A204.1 (cell line): ENCODE data around the gene ELMO2.

ENCODE experiments used
- FAIRE-seq: peaks from 2 replicates; lab custom pipeline; 2012; peaks lifted over from hg19 to GRCh38; lab: Jason Lieb, UNC

The ELMO2 gene

DNA sequence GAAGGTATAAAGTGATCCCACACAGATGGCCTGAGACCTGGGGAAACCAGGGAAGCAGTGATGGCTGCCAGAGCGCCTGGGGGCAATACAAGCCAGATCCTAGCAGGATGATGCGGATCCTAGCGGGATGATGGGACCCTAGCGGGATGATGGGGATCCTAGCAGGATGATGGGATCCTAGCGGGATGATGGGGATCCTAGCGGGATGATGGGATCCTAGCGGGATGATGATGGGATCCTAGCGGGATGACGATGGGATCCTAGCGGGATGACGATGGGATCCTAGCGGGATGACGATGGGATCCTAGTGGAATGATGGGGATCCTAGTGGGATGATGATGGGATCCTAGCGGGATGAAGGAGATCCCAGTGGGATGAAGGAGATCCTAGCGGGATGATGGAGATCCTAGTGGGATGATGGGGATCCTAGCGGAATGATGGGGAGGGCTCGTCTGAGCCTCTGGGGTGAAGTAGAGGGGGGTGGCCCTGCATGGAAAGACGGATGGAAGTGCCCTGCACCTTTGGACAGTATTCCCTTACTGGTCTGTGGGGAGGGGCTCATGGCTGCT is 54.0 kb downstream of the ELMO2 start:
- no peak for FAIRE-seq

DNA sequence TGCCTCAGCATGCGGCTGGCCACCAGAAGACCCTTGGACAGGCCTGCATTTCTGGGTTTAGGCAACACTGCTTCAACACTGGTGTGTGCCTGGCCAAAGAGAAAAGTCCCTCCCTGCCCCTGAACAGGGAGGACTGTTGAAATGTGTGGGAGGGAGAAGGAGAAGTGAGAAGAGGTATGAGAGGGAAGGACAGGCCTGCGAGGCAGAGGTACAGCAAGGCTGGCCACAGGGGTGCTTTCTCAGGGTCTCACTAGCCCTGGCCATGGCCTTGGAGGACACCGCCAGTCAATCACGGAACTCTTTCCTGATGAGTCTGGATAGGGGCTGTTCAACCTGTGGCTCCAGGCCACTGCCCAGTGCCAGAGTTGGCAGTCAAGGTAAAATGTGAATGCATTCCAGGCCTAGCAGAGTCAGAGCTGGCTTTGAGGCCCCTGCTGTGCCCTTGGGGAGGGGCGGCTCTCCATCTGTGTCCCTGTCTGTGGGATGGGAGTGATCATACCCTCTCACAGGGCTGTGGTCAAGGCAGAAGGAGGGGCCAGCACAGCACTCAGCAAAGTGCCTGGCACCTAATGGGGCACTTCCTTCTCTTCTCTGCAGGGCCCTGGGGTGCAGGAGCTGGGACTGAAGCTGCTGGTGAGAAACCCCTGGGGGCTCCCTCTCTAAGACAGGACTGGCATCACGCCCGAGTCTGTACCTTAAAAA is 54.9 kb downstream of the ELMO2 start:
- no peak for FAIRE-seq

DNA sequence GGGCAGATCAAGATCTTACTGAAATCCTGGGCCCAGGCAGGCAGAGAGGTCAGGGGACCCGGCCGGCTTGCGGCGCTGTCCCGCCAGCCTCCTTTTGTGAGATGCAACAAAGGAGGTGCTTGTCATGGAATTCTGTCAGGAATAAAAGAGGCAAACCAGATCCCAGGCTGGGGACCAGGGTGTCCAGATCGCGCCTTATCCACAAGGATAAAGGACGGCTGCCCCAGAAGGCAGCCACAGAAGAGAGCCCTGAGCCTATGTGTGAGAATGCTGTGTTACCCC is 55.5 kb downstream of the ELMO2 start:
- no peak for FAIRE-seq

DNA sequence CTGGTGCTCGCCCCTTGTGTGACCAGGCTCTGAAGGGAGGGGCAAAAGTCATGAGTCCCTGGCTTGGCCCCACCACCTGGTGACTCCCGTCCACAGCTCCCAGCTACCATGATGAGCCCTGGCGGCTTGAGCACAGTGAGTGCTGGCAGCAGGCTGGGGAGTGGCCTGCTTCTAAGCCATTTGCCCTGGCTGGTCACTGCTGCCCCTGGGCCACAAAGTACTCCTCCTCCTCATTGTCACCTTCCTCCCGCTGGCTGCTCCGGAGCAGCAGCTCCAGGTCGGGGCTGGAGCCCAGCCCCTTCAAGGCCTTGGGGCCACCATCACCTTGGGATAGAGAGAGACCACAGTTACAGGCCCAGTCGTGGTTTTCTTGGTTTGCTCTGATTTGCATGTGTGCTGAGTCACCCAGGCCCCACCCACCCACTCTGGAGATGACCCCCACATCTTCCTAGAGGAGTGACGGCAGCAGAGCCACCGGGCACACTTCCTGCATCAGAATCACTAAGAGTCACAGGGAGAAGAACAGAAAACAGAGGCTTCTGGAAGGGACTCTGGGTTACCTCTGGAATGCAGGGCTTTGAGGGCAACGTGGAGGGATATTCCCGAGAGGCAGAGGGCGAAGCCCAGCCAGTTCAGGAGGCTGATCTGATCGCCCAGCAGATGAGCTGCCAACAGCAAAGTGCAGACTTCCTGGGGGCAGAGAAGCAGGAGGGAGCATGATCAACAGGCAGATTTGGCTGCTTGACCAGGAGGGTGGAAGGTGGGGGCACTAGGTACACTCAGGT is 56.0 kb downstream of the ELMO2 start:
- FAIRE-seq = no peak

DNA sequence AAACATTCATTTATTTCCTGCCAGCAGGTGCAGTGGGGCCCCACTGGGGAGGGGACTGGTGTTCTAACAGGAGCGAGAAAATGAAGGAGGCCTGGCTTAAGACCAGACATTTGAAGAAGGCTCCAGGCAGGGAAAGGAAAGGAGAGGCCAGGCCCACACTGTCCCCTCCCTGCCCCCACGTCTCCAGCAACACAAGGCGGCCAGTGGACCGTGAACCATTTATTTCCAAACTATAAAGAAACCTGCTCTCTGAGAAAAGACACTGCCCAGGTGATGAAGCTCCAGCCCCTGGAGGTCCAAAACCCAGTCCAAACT is 56.7 kb downstream of the ELMO2 start:
- no peak for FAIRE-seq

DNA sequence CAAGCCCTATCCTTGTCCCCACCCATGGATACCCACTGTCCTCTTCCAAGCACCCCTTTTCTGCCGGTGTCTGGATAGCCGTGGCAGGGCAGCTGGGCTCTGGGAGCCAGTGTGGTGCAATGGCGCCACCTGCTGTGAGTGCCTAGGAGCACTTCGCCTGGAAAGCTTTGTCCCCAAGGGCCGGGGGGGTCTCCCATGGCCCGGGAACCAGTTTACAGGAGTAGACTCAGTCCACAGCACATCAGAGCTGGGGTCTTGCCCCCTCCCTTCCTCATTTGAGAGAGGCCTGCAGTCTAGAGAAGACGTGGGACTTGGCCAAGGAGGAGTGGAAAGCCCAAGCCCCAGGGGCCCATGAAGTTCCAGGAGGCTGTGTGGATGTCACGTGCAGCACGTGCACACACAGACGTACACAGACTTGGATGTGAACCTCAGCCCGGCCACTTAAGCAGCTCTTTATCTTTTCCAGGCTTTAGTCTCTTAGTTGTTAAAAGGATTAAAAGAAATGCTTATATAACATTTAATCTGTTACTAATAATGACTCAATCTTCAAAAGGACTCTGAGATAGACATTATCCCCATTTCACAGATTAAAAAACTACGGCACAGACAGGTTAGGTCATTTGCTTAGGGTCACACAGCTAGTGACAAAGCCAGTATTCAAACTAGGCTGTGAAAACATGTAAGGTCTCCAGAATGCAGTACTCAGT is 57.2 kb downstream of the ELMO2 start:
- FAIRE-seq = no peak

DNA sequence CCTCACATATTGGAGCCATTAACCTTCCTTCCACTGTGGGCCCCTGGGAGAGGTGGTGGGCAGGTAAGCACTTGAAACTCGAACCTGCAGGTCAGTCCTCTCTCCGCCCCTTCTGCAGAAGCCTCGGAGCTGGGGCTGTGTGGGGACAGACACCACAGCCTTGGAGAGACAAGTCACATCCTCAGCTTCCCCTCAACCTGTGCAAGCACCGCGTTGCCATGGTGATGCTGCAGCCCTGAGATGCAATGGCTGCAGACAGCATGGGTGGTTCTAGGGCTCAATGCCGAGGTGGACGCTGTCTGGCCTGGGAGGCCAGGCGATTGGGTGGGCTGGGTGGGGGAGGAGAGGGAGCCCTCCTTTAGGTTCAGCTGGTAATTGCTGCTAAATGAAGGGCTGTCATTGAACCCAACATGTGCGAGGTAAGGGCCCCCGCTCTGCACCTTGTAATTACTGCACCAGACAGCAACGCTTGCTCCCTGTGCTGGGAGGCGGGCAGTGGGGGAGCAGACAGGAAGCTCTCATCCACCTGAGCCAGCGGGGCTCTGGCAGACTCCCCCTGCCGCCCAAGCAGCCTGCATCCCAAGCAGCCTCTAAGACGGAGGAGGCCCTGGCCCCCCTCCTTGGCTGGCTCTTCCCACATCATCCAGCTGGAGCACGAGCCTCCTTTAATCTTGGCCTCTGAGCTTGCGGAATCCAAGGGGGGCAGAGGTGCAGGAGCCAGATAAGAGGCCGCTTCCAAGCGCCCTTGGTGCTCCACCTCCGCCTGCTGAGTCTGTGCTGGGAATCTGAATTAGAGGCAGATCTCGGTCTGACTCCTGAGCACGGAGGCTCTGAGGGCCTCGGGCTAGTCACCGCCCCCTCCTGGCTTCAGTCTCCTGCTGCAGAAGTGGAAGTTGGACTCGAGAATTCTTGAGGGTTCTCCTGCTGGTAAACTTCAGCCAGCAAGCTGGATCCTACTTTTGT is 58.3 kb downstream of the ELMO2 start:
- no peak for FAIRE-seq

DNA sequence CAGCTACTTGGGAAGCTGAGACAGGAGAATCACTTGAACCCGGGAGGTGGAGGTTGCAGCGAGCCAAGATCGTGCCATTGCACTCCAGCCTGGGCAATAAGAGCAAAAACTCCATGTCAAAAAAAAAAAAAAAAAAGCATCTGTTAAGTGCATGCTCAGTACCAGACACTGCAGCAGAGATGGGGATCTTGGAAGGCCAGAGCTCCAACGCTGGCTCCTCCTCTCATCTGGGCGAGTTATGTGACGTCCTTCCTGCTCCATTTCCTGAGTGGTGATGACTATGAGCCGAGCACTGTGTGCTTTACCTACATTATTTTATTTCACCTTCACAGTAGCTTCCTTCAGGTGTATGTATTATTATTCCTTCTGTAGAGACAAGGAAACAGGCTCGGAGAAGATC is 59.6 kb downstream of the ELMO2 start:
- FAIRE-seq = no peak

DNA sequence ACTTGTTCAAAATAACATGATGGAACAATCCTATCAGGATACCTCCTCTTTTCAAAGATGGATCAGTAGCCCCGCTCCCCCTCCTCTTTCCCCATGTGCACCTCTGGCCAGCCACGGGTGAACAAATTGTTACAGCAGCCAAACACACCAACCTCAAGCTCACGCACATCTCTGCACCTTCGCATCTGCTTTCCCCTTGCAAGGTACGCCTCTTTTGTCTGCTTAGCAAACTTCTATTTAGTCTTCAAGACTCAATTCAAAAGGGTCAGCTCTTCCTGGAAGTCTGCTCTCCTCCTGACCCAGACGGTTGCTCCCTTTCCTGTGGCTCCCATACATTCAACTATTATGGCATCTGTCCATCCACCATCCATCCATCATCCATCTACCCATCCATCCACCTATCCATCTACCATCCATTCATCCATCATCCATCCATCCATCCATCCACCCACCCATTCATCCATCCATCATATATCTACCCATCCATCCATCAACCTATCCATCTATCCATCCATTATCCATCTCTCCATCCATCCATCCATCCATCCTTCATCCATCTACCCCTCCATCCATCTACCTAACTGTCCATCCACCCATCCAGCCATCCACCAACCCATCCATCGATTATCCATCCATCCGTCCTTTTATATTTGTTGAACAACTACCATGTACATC is 61.8 kb downstream of the ELMO2 start:
- no peak for FAIRE-seq

DNA sequence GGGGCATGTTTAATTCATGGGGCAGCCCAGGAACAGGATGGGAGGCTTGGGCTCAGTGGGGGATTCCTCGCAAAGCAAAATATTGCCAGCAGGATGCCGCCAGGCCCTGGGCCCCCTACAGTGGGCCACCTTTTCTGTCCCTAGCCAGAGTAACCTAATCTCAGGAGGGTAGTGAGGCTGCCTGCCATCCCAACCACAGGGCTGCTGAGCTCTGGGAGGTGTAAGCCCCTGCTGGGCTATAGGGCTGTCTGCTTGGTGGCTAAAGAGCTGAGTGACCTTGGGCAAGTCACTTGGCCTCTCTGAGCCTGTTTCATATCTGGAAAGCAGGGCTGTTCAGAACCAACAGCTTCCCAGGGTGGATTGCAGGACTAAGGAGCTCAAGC is 62.4 kb downstream of the ELMO2 start:
- FAIRE-seq = no peak

DNA sequence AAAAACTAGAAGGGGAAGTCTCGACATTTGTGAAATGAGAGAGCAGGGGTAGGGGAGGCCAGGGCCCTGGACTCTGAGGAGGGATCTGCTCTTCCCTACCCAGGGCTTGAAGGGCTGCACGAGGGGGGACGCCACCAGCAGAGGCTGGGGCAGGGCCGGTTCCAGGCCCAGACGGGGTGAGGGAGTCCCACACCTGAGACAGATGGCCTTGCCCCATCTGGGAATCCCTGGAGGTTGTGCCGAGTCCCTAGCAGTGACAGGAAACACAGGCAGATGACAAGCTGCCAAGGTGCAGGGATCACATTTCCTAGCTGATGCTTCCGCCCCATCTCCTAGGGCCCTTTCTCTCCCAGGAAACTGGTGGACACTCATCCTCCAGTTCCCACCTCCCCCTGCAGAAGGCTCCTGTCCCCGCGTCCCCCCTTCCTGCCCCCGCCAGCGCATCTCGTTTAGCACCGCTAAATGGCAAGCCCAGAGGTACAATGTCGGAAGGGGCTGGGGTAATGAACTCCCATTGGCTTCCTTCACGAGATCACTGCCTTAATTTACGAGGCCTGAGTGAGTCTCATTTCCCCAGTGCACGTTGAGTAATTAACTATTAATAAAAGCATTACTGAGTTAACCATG is 63.0 kb downstream of the ELMO2 start:
- FAIRE-seq = no peak

DNA sequence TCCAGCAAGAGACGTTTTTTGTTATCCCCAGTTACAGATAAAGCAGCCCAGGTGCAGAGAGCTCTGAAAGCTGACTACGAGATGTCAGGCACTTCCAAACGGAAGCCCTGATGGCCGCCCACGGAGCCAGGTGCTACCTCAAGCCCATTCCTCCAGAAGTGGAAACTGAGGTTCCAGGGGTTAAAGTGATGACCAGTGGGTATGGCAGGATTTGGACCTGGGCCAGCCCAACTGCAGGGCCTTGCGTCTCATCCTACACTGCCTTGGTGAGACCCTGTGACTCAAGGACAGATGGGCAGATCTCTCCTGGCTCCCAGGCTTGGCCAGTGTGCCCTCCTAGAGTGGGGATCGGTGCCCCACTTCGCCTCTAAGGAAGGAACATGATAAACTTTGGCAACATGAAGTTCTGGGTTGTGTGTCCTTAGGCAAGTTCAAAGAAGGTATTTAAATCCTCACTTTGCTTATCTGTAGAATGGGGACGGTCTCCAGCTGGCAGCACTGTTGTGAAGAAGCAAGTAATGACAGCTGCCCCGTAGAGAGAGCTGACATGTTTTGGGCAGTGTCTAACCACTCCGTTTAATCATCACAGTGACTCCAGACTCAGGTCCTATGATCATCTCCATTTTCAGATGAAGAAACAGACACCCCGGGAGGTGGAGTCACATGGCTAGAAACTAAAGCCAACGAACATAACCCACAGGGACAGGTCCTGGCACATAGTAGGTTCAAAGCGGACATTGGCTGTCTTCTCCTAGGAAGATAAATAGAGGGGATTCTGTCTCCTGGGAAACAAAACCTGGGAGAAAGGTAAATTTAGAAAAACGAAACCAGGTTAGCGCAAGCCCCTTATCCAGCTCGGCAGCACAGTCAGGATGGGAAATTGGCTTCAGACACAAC is 63.7 kb downstream of the ELMO2 start:
- no peak for FAIRE-seq

DNA sequence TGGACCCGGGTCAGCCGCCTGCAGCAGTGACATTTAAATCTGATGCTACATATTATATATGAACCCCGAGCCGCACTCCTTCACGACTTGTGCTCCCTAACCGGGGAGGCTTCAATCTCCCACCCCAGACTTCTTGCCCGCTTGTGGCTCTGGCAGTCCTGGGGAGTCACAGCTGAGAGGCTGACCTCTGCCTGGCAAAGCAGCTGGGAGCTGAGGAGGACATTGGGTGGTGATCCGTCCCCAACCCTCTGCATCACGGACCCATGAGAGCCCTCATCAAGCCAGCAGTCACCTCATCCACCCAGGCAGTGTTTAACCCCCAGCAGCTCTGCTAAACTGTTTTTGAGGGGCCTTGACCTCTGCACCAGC is 64.4 kb downstream of the ELMO2 start:
- FAIRE-seq = no peak

DNA sequence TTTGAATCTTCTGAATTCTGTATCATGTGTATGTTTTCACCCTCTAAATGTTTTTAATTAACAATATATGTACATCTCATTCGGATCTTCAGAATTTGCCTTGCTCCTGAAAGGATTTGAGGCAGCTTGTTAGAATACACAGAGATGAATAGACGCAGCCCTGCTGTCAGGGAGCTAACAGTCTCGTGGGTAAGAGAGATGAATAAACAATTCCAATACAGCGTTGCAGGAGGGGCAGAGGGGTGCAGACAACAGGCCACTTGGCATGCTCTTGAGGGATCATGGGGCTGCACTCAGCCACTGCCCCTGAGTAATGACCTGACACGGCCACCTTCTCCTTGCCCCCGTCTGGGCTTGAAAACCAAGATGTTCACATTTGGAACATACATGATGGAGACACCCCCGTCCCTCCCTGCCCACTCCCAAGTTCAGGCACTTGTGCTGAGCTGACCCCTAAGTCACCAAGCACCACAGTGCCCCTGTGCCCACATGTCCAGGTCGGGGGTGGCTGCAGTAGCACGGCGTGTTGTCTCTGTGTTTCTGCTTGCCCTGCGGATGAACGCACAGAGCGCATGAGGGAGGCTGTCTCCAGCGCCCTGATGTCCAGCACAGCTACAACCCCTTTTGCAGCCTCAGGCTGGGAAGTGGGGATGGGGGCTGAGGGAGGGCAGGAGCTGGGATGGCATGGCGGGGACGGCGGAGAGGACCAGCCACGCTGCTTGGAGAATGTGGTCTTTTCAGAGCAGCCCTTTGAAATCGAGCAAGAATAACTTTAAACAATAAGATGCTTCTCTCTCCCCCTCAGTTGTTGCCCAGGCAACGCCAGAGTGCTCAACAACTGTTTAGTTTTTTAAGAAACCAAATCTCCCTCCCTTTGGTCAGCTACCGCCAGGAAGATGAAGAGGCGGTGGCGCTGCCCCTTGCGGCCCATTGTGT is 65.1 kb downstream of the ELMO2 start:
- FAIRE-seq = no peak

DNA sequence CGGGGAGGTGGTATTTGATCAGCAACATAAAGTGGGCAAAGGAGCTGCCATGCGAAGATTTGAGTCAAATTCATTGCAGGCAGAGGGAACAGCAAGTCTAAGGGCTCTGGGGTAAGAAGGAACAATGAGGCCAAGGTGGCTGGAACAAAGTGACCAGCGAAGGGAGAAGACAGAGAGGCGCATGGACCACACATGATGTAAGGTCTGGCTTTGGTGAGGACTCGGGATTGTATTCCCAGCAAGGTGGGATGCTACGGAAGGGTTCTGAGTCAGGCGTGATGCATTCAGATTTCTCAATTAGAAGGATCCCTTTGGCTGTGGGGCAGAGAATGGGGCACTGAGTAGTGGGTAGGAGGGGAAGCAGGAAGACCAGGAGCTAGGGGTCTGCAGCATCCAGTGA is 67.4 kb downstream of the ELMO2 start:
- no peak for FAIRE-seq

DNA sequence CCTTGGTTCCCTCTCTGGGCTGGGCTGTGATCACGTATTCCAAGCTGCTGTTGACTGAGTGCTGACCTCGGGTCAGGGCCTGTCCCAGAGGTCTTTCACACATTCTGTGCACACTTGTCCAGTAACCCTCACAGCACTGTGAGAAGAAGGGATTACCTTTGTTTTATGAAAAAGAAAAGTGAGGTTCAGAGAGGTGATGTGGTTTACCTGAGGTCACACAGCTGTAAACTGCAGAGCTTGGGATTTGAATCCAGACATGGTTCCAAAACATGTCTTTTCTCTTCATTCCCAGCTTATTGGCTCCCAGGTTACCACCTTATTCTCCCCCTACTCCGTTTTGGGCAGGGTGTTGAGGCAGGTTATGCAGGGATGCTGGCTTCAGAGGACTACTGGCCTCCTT is 69.7 kb downstream of the ELMO2 start:
- FAIRE-seq = no peak

DNA sequence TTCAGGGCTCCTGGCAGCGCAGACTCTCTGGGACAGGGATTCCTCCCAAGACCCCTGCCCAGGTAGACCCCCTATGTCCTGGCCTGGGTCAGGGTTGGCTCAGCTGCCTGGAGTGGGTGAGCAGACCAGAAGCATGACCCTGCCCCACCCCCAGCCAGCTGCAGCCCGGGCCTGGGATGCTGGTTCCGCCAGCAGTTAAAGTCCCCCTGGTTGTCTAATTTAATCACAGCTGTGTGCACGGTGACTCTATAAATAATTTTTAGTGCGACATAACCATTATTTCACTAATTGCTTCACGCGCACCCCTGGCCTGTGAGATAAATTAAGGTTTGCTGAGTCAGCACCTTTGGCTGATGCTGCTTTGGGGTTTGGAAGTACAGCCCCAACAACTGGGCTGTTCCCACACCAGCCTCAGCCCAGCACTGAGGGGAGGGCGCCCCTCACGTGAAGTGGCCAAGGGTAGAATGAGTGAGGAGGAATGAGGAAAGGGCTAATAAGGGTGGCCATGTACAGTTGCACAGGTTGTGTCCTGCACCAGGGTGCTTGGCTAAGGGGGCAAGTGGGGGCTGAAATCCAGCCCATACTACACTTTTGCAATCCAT is 72.0 kb downstream of the ELMO2 start:
- FAIRE-seq = no peak

DNA sequence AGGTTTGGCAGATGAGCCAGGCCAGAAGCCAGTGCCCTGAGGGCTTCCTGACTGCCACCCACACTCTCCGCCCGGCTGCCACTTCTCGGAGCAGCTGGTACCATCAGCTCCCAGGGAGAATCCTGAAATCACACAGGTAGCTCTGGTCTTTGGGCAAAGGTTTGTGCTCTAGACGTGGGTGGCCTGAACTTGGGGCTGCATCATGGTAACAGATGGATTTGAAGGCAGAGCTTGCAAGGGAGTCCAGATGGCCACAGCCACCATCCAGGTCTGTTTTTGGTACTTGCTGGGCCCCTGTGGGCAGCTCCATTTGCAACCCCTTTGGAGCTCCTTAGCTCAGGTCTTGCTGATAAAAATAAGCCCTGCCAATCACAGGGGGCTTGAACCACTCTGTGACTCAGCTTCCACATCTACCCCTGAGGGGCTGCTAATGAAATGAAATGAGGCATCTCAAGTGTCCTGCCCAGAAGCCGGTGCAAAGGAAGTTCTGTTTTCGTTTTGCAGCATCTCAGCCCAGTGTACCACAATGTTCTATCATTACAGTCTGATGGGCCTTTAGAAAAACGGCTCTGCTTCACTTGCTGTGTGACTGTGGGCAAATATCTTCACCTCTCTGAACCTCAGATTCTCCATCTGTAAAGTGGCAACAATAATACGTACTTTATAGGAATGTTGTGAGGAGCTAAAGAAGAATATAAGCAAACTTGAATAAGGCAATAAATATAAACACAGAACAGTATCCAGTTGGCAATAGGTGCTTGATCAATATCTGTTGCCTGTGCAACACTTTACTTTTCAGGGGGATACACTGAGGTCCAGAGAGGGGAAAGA is 73.0 kb downstream of the ELMO2 start:
- FAIRE-seq = no peak
